Stimulated activated CD4-positive, alpha-beta T cell treated with anti-CD3 and anti-CD28 coated beads, Interleukin-15, amount 100 ng/mL, for 1 hour (primary cell): ENCODE data around the gene DPP10.

Experiments used
- DNase-seq, 2 donors: peaks; one replicate each; pipeline ENCODE4 v3.0.0-alpha.2; 2020; ENCODE audit warnings: low read depth in 1 of 2, low spot score in 1 of 2

Gene DPP10

GRCh38 chr2:114789989-114790388, 347.5 kb downstream of the DPP10 start:
- DNase-seq = no peak

- DNase-seq = no peak
Measured at GRCh38 chr2:114797540-114797939, 355.1 kb downstream of the DPP10 start.

GRCh38 chr2:114797942-114798341, 355.5 kb downstream of the DPP10 start:
- DNase-seq = no peak

- no peak for DNase-seq
Measured at GRCh38 chr2:114800371-114800770, 357.9 kb downstream of the DPP10 start.

GRCh38 chr2:114805195-114805594, 362.8 kb downstream of the DPP10 start:
- DNase-seq = no peak

- DNase-seq = no peak
Measured at GRCh38 chr2:114810092-114810491, 367.7 kb downstream of the DPP10 start.

GRCh38 chr2:114812261-114812660, 369.8 kb downstream of the DPP10 start:
- DNase-seq = no peak

- no peak for DNase-seq
Measured at GRCh38 chr2:114814355-114814754, 371.9 kb downstream of the DPP10 start.

GRCh38 chr2:114821055-114821454, 378.6 kb downstream of the DPP10 start:
- DNase-seq = no peak

GRCh38 chr2:114843963-114844362, 401.5 kb downstream of the DPP10 start:
- no peak for DNase-seq

GRCh38 chr2:114857196-114857595, 414.8 kb downstream of the DPP10 start:
- DNase-seq = no peak

GRCh38 chr2:114859726-114860510, 417.5 kb downstream of the DPP10 start:
- no peak for DNase-seq

GRCh38 chr2:114862243-114862642, 419.8 kb downstream of the DPP10 start:
- no peak for DNase-seq

GRCh38 chr2:114864901-114865300, 422.5 kb downstream of the DPP10 start:
- DNase-seq = no peak

- no peak for DNase-seq
Measured at GRCh38 chr2:114880046-114880445, 437.6 kb downstream of the DPP10 start.

- DNase-seq = no peak
Measured at GRCh38 chr2:114919985-114920384, 477.5 kb downstream of the DPP10 start.

GRCh38 chr2:114922076-114922475, 479.6 kb downstream of the DPP10 start:
- no peak for DNase-seq

- DNase-seq = no peak
Measured at GRCh38 chr2:114925296-114926255, 483.1 kb downstream of the DPP10 start.

- DNase-seq = no peak
Measured at GRCh38 chr2:114926303-114926702, 483.9 kb downstream of the DPP10 start.

- no peak for DNase-seq
Measured at GRCh38 chr2:114929225-114929624, 486.8 kb downstream of the DPP10 start.

- no peak for DNase-seq
Measured at GRCh38 chr2:114933671-114934241, 491.3 kb downstream of the DPP10 start.

GRCh38 chr2:114935031-114935430, 492.6 kb downstream of the DPP10 start:
- no peak for DNase-seq
